ENCODE measurements around the gene SESTD1. TPM values are rescaled to one million over a fixed set of nuclear protein-coding genes. Genes with fewer than 3 reads are reported as not detected.

Gene SESTD1
- total RNA-seq, 4 donors from 2014 or later = 132 to 205 (median 137) TPM

DNA sequence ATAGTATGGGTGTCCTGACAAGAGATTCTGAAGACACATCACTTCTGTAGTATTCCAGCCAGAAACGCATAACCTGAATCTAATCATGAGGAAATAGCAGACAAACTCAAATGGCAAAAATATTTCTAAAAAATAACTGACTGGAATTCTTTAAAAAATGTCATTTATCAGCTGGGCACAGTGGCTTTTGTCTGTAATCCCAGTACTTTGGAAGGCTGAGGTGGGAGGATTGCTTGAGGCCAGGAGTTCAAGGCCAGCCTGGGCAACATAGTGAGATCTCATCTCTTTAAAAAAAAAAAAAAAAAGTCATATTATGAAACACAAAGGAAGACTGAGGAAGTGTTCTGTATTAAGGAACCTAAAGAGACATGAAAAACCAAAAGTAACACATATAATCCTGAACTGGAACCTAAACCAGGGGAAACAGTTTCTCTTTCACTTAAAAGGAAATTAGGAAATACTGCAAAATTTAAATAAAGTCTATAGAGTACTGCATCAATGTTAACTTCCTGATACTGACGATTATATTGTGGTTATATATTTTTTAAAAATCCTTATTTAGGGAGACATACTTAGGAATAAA is 29.9 kb downstream of the SESTD1 start:
- TF ChIP-seq, protein P1, sequence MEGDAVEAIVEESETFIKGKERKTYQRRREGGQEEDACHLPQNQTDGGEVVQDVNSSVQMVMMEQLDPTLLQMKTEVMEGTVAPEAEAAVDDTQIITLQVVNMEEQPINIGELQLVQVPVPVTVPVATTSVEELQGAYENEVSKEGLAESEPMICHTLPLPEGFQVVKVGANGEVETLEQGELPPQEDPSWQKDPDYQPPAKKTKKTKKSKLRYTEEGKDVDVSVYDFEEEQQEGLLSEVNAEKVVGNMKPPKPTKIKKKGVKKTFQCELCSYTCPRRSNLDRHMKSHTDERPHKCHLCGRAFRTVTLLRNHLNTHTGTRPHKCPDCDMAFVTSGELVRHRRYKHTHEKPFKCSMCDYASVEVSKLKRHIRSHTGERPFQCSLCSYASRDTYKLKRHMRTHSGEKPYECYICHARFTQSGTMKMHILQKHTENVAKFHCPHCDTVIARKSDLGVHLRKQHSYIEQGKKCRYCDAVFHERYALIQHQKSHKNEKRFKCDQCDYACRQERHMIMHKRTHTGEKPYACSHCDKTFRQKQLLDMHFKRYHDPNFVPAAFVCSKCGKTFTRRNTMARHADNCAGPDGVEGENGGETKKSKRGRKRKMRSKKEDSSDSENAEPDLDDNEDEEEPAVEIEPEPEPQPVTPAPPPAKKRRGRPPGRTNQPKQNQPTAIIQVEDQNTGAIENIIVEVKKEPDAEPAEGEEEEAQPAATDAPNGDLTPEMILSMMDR (IDR thresholded peaks at IDR 0.05; ENCODE audit: low read depth) = no peak

DNA sequence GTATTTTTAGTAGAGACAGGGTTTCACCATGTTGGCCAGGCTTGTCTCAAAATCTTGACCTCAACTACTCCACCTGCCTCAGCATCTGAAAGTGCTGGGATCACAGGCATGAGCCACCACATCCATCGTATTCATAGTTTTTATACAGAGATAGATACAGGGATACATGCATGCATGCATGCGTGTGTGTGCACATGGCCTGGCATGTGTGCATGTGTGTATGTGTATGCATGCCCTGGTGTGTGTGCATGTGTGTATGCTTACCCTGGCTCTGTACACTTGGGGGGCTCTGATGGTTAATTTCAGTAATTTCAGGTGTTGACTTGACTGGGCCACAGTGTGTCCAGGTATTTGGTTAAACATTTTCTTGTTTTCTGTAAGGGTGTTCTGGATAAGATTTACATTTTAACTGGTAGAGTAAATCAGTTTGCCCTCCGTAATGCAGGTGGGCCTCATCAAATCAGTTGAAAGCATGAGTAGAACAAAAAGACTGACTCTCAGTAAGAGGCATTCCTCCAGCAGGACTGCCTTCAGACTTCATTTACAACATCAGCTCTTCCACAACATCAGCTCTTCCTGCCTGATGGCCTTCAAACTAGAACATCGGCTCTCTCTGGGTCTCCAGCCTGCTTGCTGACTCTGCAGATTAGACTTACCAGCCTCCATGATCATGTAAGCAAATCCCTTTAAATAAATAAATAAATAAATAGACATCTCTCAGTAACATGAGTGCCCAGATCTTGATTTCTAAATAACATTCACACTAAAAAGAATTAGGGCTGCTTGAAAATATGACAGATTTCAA is 30.8 kb downstream of the SESTD1 start:
- TF ChIP-seq, protein P1 (IDR thresholded peaks at IDR 0.05; ENCODE audit: low read depth) = no peak

DNA sequence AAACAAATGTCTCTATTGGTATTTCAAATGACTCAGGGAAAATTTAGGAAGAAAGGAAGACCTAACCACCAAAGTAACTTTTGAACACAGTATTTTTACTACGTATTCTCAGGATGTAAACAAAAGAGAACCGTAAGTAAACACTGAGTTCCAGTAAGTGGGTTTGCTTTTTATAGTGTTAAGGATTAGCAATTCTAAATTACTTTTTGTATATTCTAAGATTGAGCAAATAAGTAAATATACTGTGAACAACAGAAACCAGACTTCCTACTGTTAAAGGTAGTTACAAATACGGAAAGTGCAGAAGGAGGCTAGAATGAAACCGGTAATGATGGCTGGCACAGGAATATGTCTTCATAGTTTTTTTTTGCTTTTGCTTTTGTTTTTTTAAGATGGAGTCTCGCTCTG is 31.5 kb downstream of the SESTD1 start:
- TF ChIP-seq, protein P1 (IDR thresholded peaks at IDR 0.05; ENCODE audit: low read depth) = no peak

DNA sequence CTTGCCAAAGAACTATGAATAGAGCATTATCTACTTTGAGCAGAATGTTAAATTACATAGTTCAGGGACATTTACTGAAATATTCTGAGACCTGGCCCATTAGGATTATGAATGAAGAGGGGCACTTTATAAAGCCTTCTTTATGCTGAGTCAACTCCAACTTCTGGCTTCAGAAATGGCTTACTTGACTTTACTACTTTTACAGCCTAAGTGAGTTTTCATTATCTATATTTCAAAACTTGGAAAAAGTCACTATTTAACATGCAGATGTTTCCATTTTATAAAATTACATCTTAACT is 37.7 kb downstream of the SESTD1 start:
- TF ChIP-seq, protein P1 (IDR thresholded peaks at IDR 0.05; ENCODE audit: low read depth) = no peak

DNA sequence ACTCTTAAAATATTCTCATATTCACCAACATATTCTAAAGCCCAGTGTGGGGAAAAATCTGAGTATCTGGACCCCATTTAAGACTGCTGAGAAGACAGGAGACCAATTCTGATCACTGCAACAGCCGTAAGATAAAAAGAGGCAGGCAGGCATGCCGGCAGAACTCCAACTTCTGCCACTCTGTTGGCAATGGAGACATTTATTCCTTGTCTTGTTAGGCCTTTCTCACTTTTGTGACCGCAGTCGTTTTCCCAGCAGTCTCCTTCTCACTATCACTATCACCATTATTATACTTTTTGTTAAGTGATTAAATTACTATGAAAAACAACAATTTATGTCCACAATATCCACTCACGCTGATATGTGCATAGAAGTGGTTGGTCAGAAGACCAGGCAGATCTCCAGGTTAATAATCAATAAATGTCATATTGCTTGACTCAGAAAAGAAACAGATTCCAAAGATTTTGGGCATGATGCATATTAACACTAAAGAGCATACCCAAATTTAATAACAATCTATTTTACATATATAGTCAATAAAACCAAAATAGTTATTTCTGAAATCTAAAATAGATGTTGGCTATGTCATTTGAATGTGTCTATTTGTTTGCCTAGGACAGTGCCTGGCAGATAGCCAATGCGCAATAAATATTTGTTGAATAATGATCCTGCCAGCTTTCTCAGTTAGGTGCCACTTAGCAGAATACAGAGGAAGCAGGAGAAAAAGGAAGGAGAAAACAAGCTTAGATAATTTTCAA is 38.2 kb downstream of the SESTD1 start:
- TF ChIP-seq, protein P1 (IDR thresholded peaks at IDR 0.05; ENCODE audit: low read depth) = no peak

DNA sequence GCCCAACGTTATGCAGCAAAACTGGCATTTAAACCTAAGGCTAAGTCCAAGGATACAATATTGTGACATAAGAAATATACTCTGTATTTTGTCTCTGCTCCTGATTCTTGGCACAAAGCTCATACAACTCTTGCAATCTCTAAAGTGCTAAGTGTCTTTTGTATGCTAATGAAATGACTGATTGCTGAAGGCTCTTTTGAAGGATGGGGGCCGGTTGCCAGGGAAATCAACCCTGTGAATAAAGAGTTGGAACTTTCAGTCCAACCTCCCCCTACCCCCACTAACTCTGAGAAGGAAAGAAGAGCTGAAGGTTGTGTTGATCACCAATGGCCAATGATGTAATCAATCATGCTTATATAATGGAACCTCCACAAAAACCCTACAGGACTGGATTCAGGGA is 40.3 kb downstream of the SESTD1 start:
- TF ChIP-seq, protein P1 (IDR thresholded peaks at IDR 0.05; ENCODE audit: low read depth) = no peak

DNA sequence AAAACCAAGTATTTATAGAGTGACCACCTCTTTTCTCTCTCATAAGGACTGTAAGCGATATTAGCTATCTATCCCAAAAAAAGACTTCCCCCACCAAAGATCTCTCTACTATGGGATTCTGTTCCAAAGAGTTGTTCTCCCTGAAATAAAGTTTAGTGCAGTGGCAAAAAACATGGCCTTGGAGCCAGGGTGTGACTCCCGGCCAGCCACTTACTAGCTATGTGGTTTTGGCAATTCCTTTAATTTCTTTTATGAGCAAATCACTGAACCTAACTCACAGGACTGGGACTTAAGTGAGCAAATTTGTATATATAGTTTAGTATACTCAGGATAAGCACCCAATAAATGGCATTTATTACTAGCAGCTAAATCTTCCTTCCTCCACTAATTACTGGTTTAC is 42.6 kb downstream of the SESTD1 start:
- TF ChIP-seq, protein P1 (IDR thresholded peaks at IDR 0.05; ENCODE audit: low read depth) = no peak
